Esophagus squamous epithelium (tissue), 5 donors: ENCODE results near the gene GABRR1. TPM values are rescaled to one million over a fixed set of nuclear protein-coding genes. Genes with fewer than 3 reads are reported as not detected.

Experiments
- DNase-seq: peaks from one replicate; lab custom pipeline; 2025; lab: John Stamatoyannopoulos, UW
- H3K27ac ChIP-seq, 4 donors: fragments of 200-600 bp; sonication (generic); one replicate each; pipeline ENCODE4 v1.5.1; 2016 to 2019; ENCODE audit warnings: mild to moderate bottlenecking in 1 of 4
- H3K27me3 ChIP-seq, 4 donors: fragments of 200-600 bp; sonication (generic); 1 replicate in 3 of 4; 2 replicates in 1 of 4; pipeline versions ENCODE4 v1.5.1 to v1.6.0; 2017 to 2021; ENCODE audit warnings: antibody characterized with exemption in 1 of 4
- H3K36me3 ChIP-seq, 3 donors: fragments of 200-600 bp; sonication (generic); one replicate each; pipeline ENCODE4 v1.5.1; 2016 to 2019
- H3K4me1 ChIP-seq, 3 donors: fragments of 200-600 bp; sonication (generic); one replicate each; pipeline ENCODE4 v1.5.1; 2017 to 2019
- H3K4me3 ChIP-seq, 4 donors: fragments of 200-600 bp; sonication (generic); 1 replicate in 3 of 4; 2 replicates in 1 of 4; pipeline ENCODE4 v1.5.1; 2016 to 2019; ENCODE audit warnings: mild to moderate bottlenecking in 2 of 4, moderate library complexity in 1 of 4
- H3K9me3 ChIP-seq, 3 donors: fragments of 200-600 bp; sonication (generic); one replicate each; pipeline ENCODE4 v1.5.1; 2016 to 2019
- CTCF ChIP-seq, 6 experiments: fragments of 450-650 bp in 4 of 6; fragments of 200-600 bp in 2 of 6; sonication (generic) in 2 of 6; IDR thresholded peaks; one replicate each; pipeline ENCODE4 v1.5.1; 2016 to 2019; ENCODE audit warnings: antibody characterized with exemption in 6 of 6, mild to moderate bottlenecking in 4 of 6, moderate library complexity in 4 of 6
- POLR2A ChIP-seq, 4 donors: fragments of 450-650 bp; IDR thresholded peaks; one replicate each; pipeline ENCODE4 v1.6.1; 2017; ENCODE audit warnings: antibody characterized with exemption in 4 of 4, mild to moderate bottlenecking in 4 of 4, moderate library complexity in 3 of 4
- WGBS, 2 donors: methylation state at CpG; one replicate each; pipeline ENCODE4 v1.1.5; 2018; 5-methylcytosine and 5-hydroxymethylcytosine counted together
- intact Hi-C: fragments of 100-400 bp; cut with DNase I; formaldehyde crosslinking; loops from one replicate; pipeline ENCODE4 v1.15.0; 2022
- total RNA-seq, 4 donors: library from RNA; depleted of rRNA; stranded (reverse); fragments of >200 nt; gene quantifications; one replicate each; pipeline ENCODE4 v1.1.0, GENCODE V29; 2016
- donor health status: DM: yes; HTN: yes; CAD: no.

The GABRR1 gene
- total RNA-seq, 4 donors from 2014 or later = 1.5 TPM; not detected in 3

GRCh38 chr6:89221971-89222711 lies 5.0 kb upstream of the GABRR1 start:
- TF ChIP-seq CTCF (IDR thresholded peaks at IDR 0.05) (no peak), POLR2A (IDR thresholded peaks at IDR 0.05) (no peak)
- H3K4me1 ChIP-seq = peaks cover 0 to 11% (median 0%) of the 10 kb centered on the region in 3 donors
- 26 to 33% methylated on average over 7 of the region's 7 CpGs for WGBS, 2 donors
- no peak overlapping the region for H3K4me3 ChIP-seq
- H3K36me3 ChIP-seq = no peaks in the 10 kb centered on the region
- no peaks in the 10 kb centered on the region for H3K27me3 ChIP-seq
- H3K27ac ChIP-seq = no peak overlapping the region
- no peaks in the 10 kb centered on the region for H3K9me3 ChIP-seq
- intact Hi-C loops = no loop called here
- DNase-seq = no peak

- peaks cover 0 to 11% (median 0%) of the 10 kb centered on the region in 3 donors for H3K4me1 ChIP-seq
These were observed 4.0 kb upstream of the GABRR1 start for GRCh38 chr6:89221129-89221528.

GRCh38 chr6:89216411-89216810 lies 747 bp downstream of the GABRR1 start:
- H3K36me3 ChIP-seq = no peaks in the 10 kb centered on the region
- H3K27me3 ChIP-seq = no peaks in the 10 kb centered on the region
- no peak for DNase-seq
- H3K9me3 ChIP-seq = no peaks in the 10 kb centered on the region
- TF ChIP-seq POLR2A (IDR thresholded peaks at IDR 0.05) (no peak), CTCF (IDR thresholded peaks at IDR 0.05) (no peak)
- intact Hi-C loops = no loop called here
- H3K27ac ChIP-seq = no peak overlapping the region
- H3K4me1 ChIP-seq = no peaks in the 10 kb centered on the region
- H3K4me3 ChIP-seq = no peak overlapping the region
- 82 to 83% methylated on average over 2 to 4 of the region's 4 CpGs for WGBS, 2 donors

More at GRCh38 chr6:89221129-89221528, 4.0 kb upstream of the GABRR1 start:
- H3K9me3 ChIP-seq = no peaks in the 10 kb centered on the region
- no peak overlapping the region for H3K4me3 ChIP-seq
- intact Hi-C loops = no loop called here
- TF ChIP-seq POLR2A (IDR thresholded peaks at IDR 0.05) (no peak), CTCF (IDR thresholded peaks at IDR 0.05) (no peak)
- no peak for DNase-seq
- 77 to 78% methylated on average over 2 to 3 of the region's 3 CpGs for whole genome bisulfite sequencing, 2 donors
- no peak overlapping the region for H3K27ac ChIP-seq
- H3K27me3 ChIP-seq = no peaks in the 10 kb centered on the region
- no peaks in the 10 kb centered on the region for H3K36me3 ChIP-seq

- Histone ChIP-seq H3K27me3 (no peaks in the 10 kb centered on the region), H3K27ac (no peak overlapping the region), H3K36me3 (no peaks in the 10 kb centered on the region), H3K4me3 (no peak overlapping the region), H3K4me1 (no peaks in the 10 kb centered on the region), H3K9me3 (no peaks in the 10 kb centered on the region)
- no peak for TF ChIP-seq CTCF (IDR thresholded peaks at IDR 0.05)
- no peak for TF ChIP-seq POLR2A (IDR thresholded peaks at IDR 0.05)
- no peak for DNase-seq
- intact Hi-C loops = no loop called here
These were observed 1.8 kb downstream of the GABRR1 start for GRCh38 chr6:89215391-89215790.

- Histone ChIP-seq H3K4me1 (no peaks in the 10 kb centered on the region), H3K36me3 (no peaks in the 10 kb centered on the region), H3K27me3 (no peaks in the 10 kb centered on the region), H3K9me3 (no peaks in the 10 kb centered on the region), H3K27ac (no peak overlapping the region), H3K4me3 (no peak overlapping the region)
- intact Hi-C loops = no loop called here
- TF ChIP-seq CTCF (IDR thresholded peaks at IDR 0.05) (no peak), POLR2A (IDR thresholded peaks at IDR 0.05) (no peak)
- no peak for DNase-seq
These were observed 3.0 kb downstream of the GABRR1 start for GRCh38 chr6:89214197-89214596.
